K562 (cell line): ENCODE results near the gene EPN2. TPM values are rescaled to one million over a fixed set of nuclear protein-coding genes. Genes with fewer than 3 reads are reported as not detected.

Experiments
- ATAC-seq: fragments of 200-7000 bp; cut with Tn5 transposase; 3 replicates; pipeline ENCODE4 v1.9.1; 2020; ENCODE audit warnings: moderate library complexity
- BruUV-seq: library from RNA; stranded (reverse); fragments of 400-500 nt; replicated peaks from 2 replicates; lab custom pipeline; 2021; lab: Mats Ljungman, UMichigan
- CTCF ChIA-PET: fragments of 300-600 bp; formaldehyde crosslinking; extraction: SDS; loops from one replicate; lab custom pipeline; 2021; ENCODE audit warnings: low intra/inter-chr PET ratio; lab: Yijun Ruan, JAX
- POLR2A ChIA-PET: fragments of 300-600, 350-650 bp; sonication (Branson Sonifier 250); formaldehyde crosslinking; extraction: SDS; loops from one replicate; lab custom pipeline; 2021; ENCODE audit warnings: antibody characterized with exemption, inconsistent platforms; lab: Yijun Ruan, JAX
- DNase-seq, 4 experiments: peaks; one replicate each; pipeline versions ENCODE4 v3.0.0 to v3.0.0-alpha.2; 2011 to 2018; ENCODE audit warnings: low spot score in 3 of 4, mixed read lengths in 3 of 4; ENCODE audit errors: extremely low read depth in 1 of 4
- FAIRE-seq: peaks from 2 replicates; lab custom pipeline; 2011; peaks lifted over from hg19 to GRCh38; lab: Jason Lieb, UNC
- H2AFZ ChIP-seq: 2 replicates; pipeline ENCODE4 v1.6.0; 2011; ENCODE audit warnings: low read depth, low read length, control low read depth, inconsistent platforms
- H3K27ac ChIP-seq: fragments of 200-600 bp; 3 replicates; pipeline ENCODE4 v1.8.0; 2011; ENCODE audit warnings: low read depth, mild to moderate bottlenecking, control low read depth, inconsistent platforms, low read length, moderate library complexity, mixed read lengths; ENCODE audit errors: extremely low read depth
- H3K27me3 ChIP-seq, 2 experiments: fragments of 300-600 bp in 1 of 2; 2 replicates in 1 of 2; 3 replicates in 1 of 2; pipeline versions ENCODE4 v1.6.0 to v1.8.0; 2011; ENCODE audit warnings: inconsistent platforms in 2 of 2, low read length in 2 of 2, mild to moderate bottlenecking in 1 of 2, mixed read lengths in 1 of 2, moderate library complexity in 1 of 2; ENCODE audit not compliant: control insufficient read depth in 2 of 2, insufficient read depth in 2 of 2
- H3K36me3 ChIP-seq: fragments of 300-600 bp; 3 replicates; pipeline ENCODE4 v1.8.0; 2011; ENCODE audit warnings: mild to moderate bottlenecking, low read length, inconsistent platforms; ENCODE audit not compliant: control insufficient read depth, insufficient read depth
- H3K4me1 ChIP-seq, 2 experiments: fragments of 200-600 bp in 1 of 2; replicated peaks in 1 of 2; 2 replicates in 1 of 2; 3 replicates in 1 of 2; pipeline versions ENCODE4 v1.5.1 to v1.8.0; 2011; ENCODE audit warnings: inconsistent platforms in 2 of 2, low read length in 2 of 2, mild to moderate bottlenecking in 1 of 2, mixed read lengths in 1 of 2, moderate library complexity in 1 of 2; ENCODE audit not compliant: control insufficient read depth in 2 of 2, insufficient read depth in 2 of 2
- H3K4me2 ChIP-seq: 2 replicates; pipeline ENCODE4 v1.6.1; 2011; ENCODE audit warnings: low read length, control low read depth, inconsistent platforms, mixed read lengths; ENCODE audit not compliant: insufficient read depth
- H3K4me3 ChIP-seq: fragments of 200-600 bp; sonication (generic), shearing (Covaris generic); 2 replicates; pipeline ENCODE4 v1.5.1; 2016; ENCODE audit warnings: control low read depth, inconsistent platforms
- H3K79me2 ChIP-seq: fragments of 200-600 bp; 3 replicates; pipeline ENCODE4 v1.8.0; 2011; ENCODE audit warnings: low read length, inconsistent platforms; ENCODE audit not compliant: control insufficient read depth, insufficient read depth
- H3K9ac ChIP-seq, 2 experiments: 2 replicates each; pipeline versions ENCODE4 v1.6.0 to v1.6.1; 2011; ENCODE audit warnings: low read depth in 2 of 2, low read length in 2 of 2, control low read depth in 1 of 2, inconsistent platforms in 1 of 2, mild to moderate bottlenecking in 1 of 2, mixed read lengths in 1 of 2; ENCODE audit not compliant: insufficient read depth in 1 of 2
- H3K9me1 ChIP-seq: one replicate; pipeline ENCODE4 v1.6.0; 2011; ENCODE audit warnings: inconsistent platforms, mild to moderate bottlenecking, low read length, moderate library complexity; ENCODE audit not compliant: control insufficient read depth, insufficient read depth
- H3K9me3 ChIP-seq: replicated peaks from 2 replicates; pipeline ENCODE4 v1.5.1; 2011; ENCODE audit warnings: low read depth, low read length, inconsistent platforms; ENCODE audit not compliant: control insufficient read depth, insufficient read depth
- H4K20me1 ChIP-seq: replicated peaks from 2 replicates; pipeline ENCODE4 v1.6.1; 2011; ENCODE audit warnings: low read length, inconsistent platforms, mixed read lengths; ENCODE audit not compliant: control insufficient read depth, insufficient read depth
- EP400 ChIP-seq: fragments of 450-650 bp; IDR thresholded peaks from 2 replicates; pipeline ENCODE4 v1.6.1; 2017; ENCODE audit warnings: antibody characterized with exemption, mild to moderate bottlenecking, moderate library complexity
- HMG20B ChIP-seq: fragments of 250-450 bp; sonication (Bioruptor Pico); IDR thresholded peaks from 2 replicates; pipeline ENCODE4 v1.5.0; 2021; ENCODE audit warnings: mild to moderate bottlenecking
- NELFE ChIP-seq: IDR thresholded peaks from 2 replicates; pipeline ENCODE4 v1.6.1; 2011; ENCODE audit warnings: mild to moderate bottlenecking; ENCODE audit not compliant: insufficient read depth, insufficient read length
- OTX1 ChIP-seq: fragments of 450-650 bp; formaldehyde crosslinking; IDR thresholded peaks from 2 replicates; pipeline ENCODE4 v1.4.0; 2022; ENCODE audit warnings: mild to moderate bottlenecking
- RAD21 ChIP-seq, 2 experiments: fragments of 250-450 bp in 1 of 2; fragments of 450-650 bp in 1 of 2; sonication (Bioruptor Pico) in 1 of 2; formaldehyde crosslinking in 1 of 2; IDR thresholded peaks in 1 of 2; conservative IDR thresholded peaks in 1 of 2; 2 replicates each; pipeline versions ENCODE4 v1.4.0 to v1.8.0; 2020 to 2022; ENCODE audit warnings: mild to moderate bottlenecking in 2 of 2, moderate library complexity in 1 of 2
- SNRNP70 ChIP-seq: fragments of 200-400 bp; formaldehyde crosslinking; optimal IDR thresholded peaks from 2 replicates; pipeline ENCODE3; 2017; ENCODE audit warnings: low read depth, low read length
- SRF ChIP-seq, 2 experiments: fragments of 250-450, 450-650 bp in 1 of 2; sonication (Bioruptor Pico) in 1 of 2; sonication (generic) in 1 of 2; formaldehyde crosslinking; IDR thresholded peaks; 2 replicates each; pipeline versions ENCODE4 v1.5.0 to v1.5.1; 2020 to 2022; ENCODE audit warnings: mild to moderate bottlenecking in 1 of 2, missing genetic modification reagents in 1 of 2
- TAL1 ChIP-seq: fragments of 450-650 bp; IDR thresholded peaks from 2 replicates; pipeline ENCODE4 v1.6.1; 2016; ENCODE audit warnings: mild to moderate bottlenecking
- TSC22D4 ChIP-seq: fragments of 450-650 bp; IDR thresholded peaks from 2 replicates; pipeline ENCODE4 v1.6.1; 2016; ENCODE audit warnings: missing genetic modification characterization, missing biosample characterization, control low read depth
- ZFP30 ChIP-seq: fragments of 250-450 bp; sonication (Bioruptor Pico); IDR thresholded peaks from 2 replicates; pipeline ENCODE4 v1.8.0; 2022; ENCODE audit warnings: moderate library complexity, mild to moderate bottlenecking, inconsistent platforms, borderline replicate concordance
- ZNF830 ChIP-seq: fragments of 250-450 bp; sonication (Bioruptor Pico); IDR thresholded peaks from 2 replicates; pipeline ENCODE4 v1.5.0; 2021; ENCODE audit warnings: mild to moderate bottlenecking
- WGBS: fragments of 100-300 bp; shearing (Covaris generic); methylation state at CpG from one replicate; pipeline ENCODE4 v1.1.6; 2016; ENCODE audit warnings: low coverage, mixed read lengths; ENCODE audit not compliant: insufficient coverage; ENCODE audit errors: missing lambda C conversion rate; 5-methylcytosine and 5-hydroxymethylcytosine counted together
- in situ Hi-C: fragments of 300-500 bp; cut with MboI; formaldehyde crosslinking; loops from 4 replicates; pipeline ENCODE4 v1.15.0; 2018; ENCODE audit warnings: inconsistent platforms, mixed read lengths
- intact Hi-C: fragments of 100-400 bp; cut with micrococcal nuclease; formaldehyde crosslinking; loops from 2 replicates; pipeline ENCODE4 v1.14.2; 2022
- polyA plus RNA-seq, 8 experiments: library from polyadenylated mRNA; depleted of rRNA in 4 of 8; stranded (reverse) in 5 of 8; unstranded in 3 of 8; fragments of >200 nt; fragmentation: Nextera tagmentation in 2 of 8; fragmentation: Illumina TruSeq in 1 of 8; extraction: Ambion mirVana in 2 of 8; extraction: Trizol in 1 of 8; gene quantifications; 2 replicates each; pipeline versions ENCODE4 v1.2.1 to v1.2.3, GENCODE V29; 2011 to 2014; ENCODE audit warnings: inconsistent platforms in 1 of 8, missing spikeins in 1 of 8
- total RNA-seq, 7 experiments: library from RNA; depleted of rRNA in 6 of 7; stranded (reverse); fragments of >200 nt in 6 of 7; fragmentation: Illumina TruSeq in 2 of 7; extraction: Trizol in 2 of 7; gene quantifications; 2 replicates each; pipeline versions ENCODE4 v1.2.1 to v1.2.3, GENCODE V29; 2011 to 2021; ENCODE audit warnings: low replicate concordance in 1 of 7
- TF ChIP-seq, protein P1 (sequence below): fragments of 250-450 bp; sonication (Bioruptor Pico); IDR thresholded peaks from 2 replicates; pipeline ENCODE4 v1.8.0; 2021; ENCODE audit warnings: borderline replicate concordance, mild to moderate bottlenecking, moderate library complexity; ENCODE audit not compliant: poor library complexity, severe bottlenecking
- TF ChIP-seq, protein P2 (sequence below): sonication (generic); formaldehyde crosslinking; IDR thresholded peaks from 2 replicates; pipeline ENCODE4 v1.9.0; 2022; ENCODE audit warnings: mild to moderate bottlenecking, missing genetic modification reagents

Gene EPN2
- total and polyA plus RNA-seq, 9 of the 15 experiments (the other 6 are each of a cell fraction or from before 2014, with no cell fraction given): 1.0 to 12.9 (median 8.9) TPM

DNA sequence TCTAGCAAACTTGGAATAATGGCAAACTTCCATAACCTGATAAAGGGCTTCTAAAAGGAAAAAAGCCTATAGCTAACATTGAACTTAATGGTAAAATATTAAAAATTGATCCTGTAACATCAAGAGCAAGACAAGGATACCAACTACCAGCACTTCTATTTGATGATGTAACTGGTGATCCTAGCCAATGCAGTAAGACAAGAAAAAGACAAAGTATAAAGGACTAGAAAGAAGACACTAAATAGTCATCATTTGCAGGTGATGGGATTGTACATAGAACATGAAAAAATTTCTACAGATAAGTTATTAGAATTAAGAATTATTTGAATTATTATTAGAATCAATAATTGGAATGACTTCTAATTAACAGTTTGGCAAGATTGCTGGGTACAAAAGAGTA is 88.4 kb downstream of the EPN2 start (continued):
- TF ChIP-seq SNRNP70: no peak

DNA sequence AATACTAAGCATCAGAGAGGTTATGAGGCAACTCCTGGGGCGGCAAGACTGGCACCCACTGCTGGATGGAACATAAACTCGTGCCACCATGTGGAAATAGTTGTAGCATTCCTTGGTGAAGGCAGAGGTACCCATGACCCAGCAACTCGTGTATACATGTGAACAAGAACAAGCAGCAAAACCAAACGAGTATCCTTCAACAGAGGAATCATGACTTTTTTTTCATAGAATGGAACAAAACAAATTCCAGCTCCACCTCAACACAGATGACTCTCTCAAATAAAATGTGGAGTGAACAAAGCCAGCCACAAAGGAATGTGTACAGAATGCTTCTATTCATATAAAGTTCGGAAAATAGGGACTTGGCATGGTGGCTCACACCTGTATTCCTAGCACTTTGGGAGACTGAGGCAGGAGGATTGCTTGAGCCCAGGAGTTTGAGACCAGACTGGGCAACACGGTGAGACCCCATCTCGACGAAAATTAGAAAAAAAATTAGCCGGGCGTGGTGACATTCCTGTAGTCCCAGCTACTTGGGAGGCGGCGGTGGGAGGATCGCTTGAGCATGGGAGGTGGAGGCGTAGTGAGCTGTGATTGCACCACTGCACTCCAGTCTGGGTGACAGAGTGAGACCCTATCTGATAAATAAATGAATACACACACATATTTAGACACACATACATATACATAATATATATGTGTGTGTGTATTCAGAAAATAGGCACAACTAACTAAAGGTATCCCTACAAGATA is 90.0 kb downstream of the EPN2 start:
- Histone ChIP-seq H3K27me3 (no peaks in the 10 kb centered on the region), H4K20me1 (no peaks in the 10 kb centered on the region), H3K36me3 (no peaks in the 10 kb centered on the region; the same call in 2 of the 3 replicates), H3K4me1 (peaks cover 0 to 7% of the 10 kb centered on the region in 2 experiments; a peak in 2 of 5 replicates), H2AFZ (no peak overlapping the region), H3K4me3 (no peak overlapping the region), H3K9me1 (no peaks in the 10 kb centered on the region), H3K9me3 (no peaks in the 10 kb centered on the region), H3K4me2 (no peak overlapping the region), H3K79me2 (no peaks in the 10 kb centered on the region), H3K9ac (no peak overlapping the region), H3K27ac (no peak overlapping the region)
- in situ Hi-C loops: no loop called here
- 70% methylated on average over 13 of the region's 14 CpGs for WGBS
- BruUV-seq: no TSS peak
- no peak for DNase-seq
- no peak for ATAC-seq
- intact Hi-C loops: no loop called here
- TF ChIP-seq, protein P1, sequence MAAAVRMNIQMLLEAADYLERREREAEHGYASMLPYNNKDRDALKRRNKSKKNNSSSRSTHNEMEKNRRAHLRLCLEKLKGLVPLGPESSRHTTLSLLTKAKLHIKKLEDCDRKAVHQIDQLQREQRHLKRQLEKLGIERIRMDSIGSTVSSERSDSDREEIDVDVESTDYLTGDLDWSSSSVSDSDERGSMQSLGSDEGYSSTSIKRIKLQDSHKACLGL (CRISPR knock-in tag): no peak
- no peak for TF ChIP-seq HMG20B (CRISPR knock-in tag)
- no peak for TF ChIP-seq NELFE
- no peak for TF ChIP-seq TAL1
- no peak for TF ChIP-seq ZNF830 (CRISPR knock-in tag)
- TF ChIP-seq TSC22D4 (tag): no peak
- no peak for TF ChIP-seq OTX1
- TF ChIP-seq EP400: no peak
- TF ChIP-seq SRF (CRISPR knock-in tag; IDR thresholded peaks at IDR 0.05): no peak
- no peak for TF ChIP-seq RAD21 (CRISPR knock-in tag; conservative IDR thresholded peaks at IDR 0.05 in 1 of 2, IDR thresholded peaks at IDR 0.05 in 1 of 2)
- no peak for TF ChIP-seq ZFP30
- TF ChIP-seq, protein P2, sequence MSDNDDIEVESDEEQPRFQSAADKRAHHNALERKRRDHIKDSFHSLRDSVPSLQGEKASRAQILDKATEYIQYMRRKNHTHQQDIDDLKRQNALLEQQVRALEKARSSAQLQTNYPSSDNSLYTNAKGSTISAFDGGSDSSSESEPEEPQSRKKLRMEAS (CRISPR knock-in tag): no peak
- CTCF ChIA-PET: no interaction called here
- no peak for FAIRE-seq
- POLR2A ChIA-PET: interaction anchor here (0.6 kb wide), 1 partner anchor 76 kb away, joined by 3 read pairs; no protein-coding TSS in a partner anchor
